ENCODE data around the gene AKNAD1.

DNA sequence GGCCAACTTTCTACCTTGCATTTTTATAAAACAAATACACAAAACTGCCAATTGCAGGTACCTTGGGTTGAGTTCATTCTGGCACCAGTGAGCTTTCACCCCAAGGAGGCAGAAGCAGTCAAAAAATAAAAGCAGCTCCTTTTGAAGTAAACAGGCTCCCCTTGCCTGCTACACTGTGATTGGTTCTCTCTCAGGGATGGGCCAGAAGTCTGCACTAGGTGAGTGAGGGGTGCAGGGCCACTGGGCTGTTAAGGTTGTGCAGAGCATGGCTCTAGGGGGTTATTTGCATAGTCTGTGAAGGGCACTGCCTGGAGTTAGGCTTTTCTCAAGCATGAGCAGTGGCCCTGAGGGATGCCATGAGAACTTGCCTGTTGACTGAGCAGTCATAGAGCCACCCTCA lies 39.1 kb downstream of the AKNAD1 start:
- TF ChIP-seq, protein P1, sequence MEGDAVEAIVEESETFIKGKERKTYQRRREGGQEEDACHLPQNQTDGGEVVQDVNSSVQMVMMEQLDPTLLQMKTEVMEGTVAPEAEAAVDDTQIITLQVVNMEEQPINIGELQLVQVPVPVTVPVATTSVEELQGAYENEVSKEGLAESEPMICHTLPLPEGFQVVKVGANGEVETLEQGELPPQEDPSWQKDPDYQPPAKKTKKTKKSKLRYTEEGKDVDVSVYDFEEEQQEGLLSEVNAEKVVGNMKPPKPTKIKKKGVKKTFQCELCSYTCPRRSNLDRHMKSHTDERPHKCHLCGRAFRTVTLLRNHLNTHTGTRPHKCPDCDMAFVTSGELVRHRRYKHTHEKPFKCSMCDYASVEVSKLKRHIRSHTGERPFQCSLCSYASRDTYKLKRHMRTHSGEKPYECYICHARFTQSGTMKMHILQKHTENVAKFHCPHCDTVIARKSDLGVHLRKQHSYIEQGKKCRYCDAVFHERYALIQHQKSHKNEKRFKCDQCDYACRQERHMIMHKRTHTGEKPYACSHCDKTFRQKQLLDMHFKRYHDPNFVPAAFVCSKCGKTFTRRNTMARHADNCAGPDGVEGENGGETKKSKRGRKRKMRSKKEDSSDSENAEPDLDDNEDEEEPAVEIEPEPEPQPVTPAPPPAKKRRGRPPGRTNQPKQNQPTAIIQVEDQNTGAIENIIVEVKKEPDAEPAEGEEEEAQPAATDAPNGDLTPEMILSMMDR (conservative IDR thresholded peaks at IDR 0.05; ENCODE audit: low read length), result no peak
- no peak for TF ChIP-seq EZH2phosphoT487 (IDR thresholded peaks at IDR 0.05; ENCODE audit: borderline replicate concordance)
